ENCODE data around the gene MIAT. TPM values are rescaled to one million over a fixed set of nuclear protein-coding genes. Genes with fewer than 3 reads are reported as not detected.

Gene MIAT
- total RNA-seq, 4 donors from 2014 or later: 0.42 to 1.5 (median 0.62) TPM

- Histone ChIP-seq H3K27me3 (no peaks in the 10 kb centered on the region), H3K36me3 (peaks cover 0 to 23% (median 0%) of the 10 kb centered on the region in 3 donors), H3K27ac (no peak overlapping the region), H3K4me3 (no peak overlapping the region), H3K4me1 (no peaks in the 10 kb centered on the region), H3K9me3 (peaks cover 0 to 1% (median 0%) of the 10 kb centered on the region in 4 donors)
- DNase-seq (ENCODE audit: low spot score in 2 of 2): no peak
- 50 to 55% methylated on average over 12 of the region's 12 CpGs for WGBS, 2 donors
- TF ChIP-seq POLR2A (IDR thresholded peaks at IDR 0.05) (no peak), CTCF (IDR thresholded peaks at IDR 0.05) (no peak), EP300 (IDR thresholded peaks at IDR 0.05) (no peak)
These were observed 32.3 kb downstream of the MIAT start for GRCh38 chr22:26689513-26690301.

GRCh38 chr22:26690654-26691376 lies 33.4 kb downstream of the MIAT start:
- Histone ChIP-seq H3K9me3 (peaks cover 0 to 3% (median 0%) of the 10 kb centered on the region in 4 donors), H3K36me3 (peaks cover 0 to 33% (median 0%) of the 10 kb centered on the region in 3 donors), H3K4me3 (no peak overlapping the region), H3K27ac (no peak overlapping the region), H3K27me3 (no peaks in the 10 kb centered on the region), H3K4me1 (no peaks in the 10 kb centered on the region)
- TF ChIP-seq POLR2A (IDR thresholded peaks at IDR 0.05): no peak
- TF ChIP-seq EP300 (IDR thresholded peaks at IDR 0.05): no peak
- DNase-seq (ENCODE audit: low spot score in 2 of 2): no peak
- 70 to 79% methylated on average over 3 of the region's 3 CpGs for WGBS, 2 donors

GRCh38 chr22:26691377-26691716 lies 34.0 kb downstream of the MIAT start:
- peaks cover 0 to 38% (median 0%) of the 10 kb centered on the region in 3 donors for H3K36me3 ChIP-seq
- 88 to 92% methylated on average over 5 to 6 of the region's 6 CpGs for WGBS, 2 donors
- no peaks in the 10 kb centered on the region for H3K27me3 ChIP-seq
- H3K27ac ChIP-seq: no peak overlapping the region
- peaks cover 0 to 3% (median 0%) of the 10 kb centered on the region in 4 donors for H3K9me3 ChIP-seq
- H3K4me1 ChIP-seq: no peaks in the 10 kb centered on the region
- DNase-seq (ENCODE audit: low spot score in 2 of 2): no peak
- no peak overlapping the region for H3K4me3 ChIP-seq
- TF ChIP-seq CTCF (IDR thresholded peaks at IDR 0.05) (no peak), POLR2A (IDR thresholded peaks at IDR 0.05) (no peak), EP300 (IDR thresholded peaks at IDR 0.05) (no peak)

- H3K4me1 ChIP-seq: no peaks in the 10 kb centered on the region
- H3K9me3 ChIP-seq: peaks cover 0 to 3% (median 0%) of the 10 kb centered on the region in 4 donors
- H3K4me3 ChIP-seq: no peak overlapping the region
- H3K36me3 ChIP-seq: peaks cover 0 to 44% (median 0%) of the 10 kb centered on the region in 3 donors
- no peak overlapping the region for H3K27ac ChIP-seq
- no peak for TF ChIP-seq EP300 (IDR thresholded peaks at IDR 0.05)
- TF ChIP-seq CTCF (IDR thresholded peaks at IDR 0.05): no peak
- TF ChIP-seq POLR2A (IDR thresholded peaks at IDR 0.05): no peak
- no peak for DNase-seq (ENCODE audit: low spot score in 2 of 2)
- no peaks in the 10 kb centered on the region for H3K27me3 ChIP-seq
- 94% methylated on average over 3 of the region's 3 CpGs for WGBS, 2 donors
These were observed 34.8 kb downstream of the MIAT start for GRCh38 chr22:26692215-26692614.

GRCh38 chr22:26697151-26697550 lies 39.8 kb downstream of the MIAT start:
- Histone ChIP-seq H3K4me3 (no peak overlapping the region), H3K4me1 (no peaks in the 10 kb centered on the region), H3K36me3 (peaks cover 0 to 76% (median 0%) of the 10 kb centered on the region in 3 donors), H3K27ac (no peak overlapping the region), H3K9me3 (peaks cover 0 to 16% (median 0%) of the 10 kb centered on the region in 4 donors), H3K27me3 (no peaks in the 10 kb centered on the region)
- 58% methylated on average over 2 of the region's 2 CpGs for WGBS, 2 donors
- TF ChIP-seq POLR2A (IDR thresholded peaks at IDR 0.05) (no peak), EP300 (IDR thresholded peaks at IDR 0.05) (no peak), CTCF (IDR thresholded peaks at IDR 0.05) (no peak)
- DNase-seq (ENCODE audit: low spot score in 2 of 2): no peak

Measured in tibial nerve (tissue), 4 donors.